Smooth muscle cell (in vitro differentiated cells): ENCODE results near the gene RAB26. TPM values are rescaled to one million over a fixed set of nuclear protein-coding genes. Genes with fewer than 3 reads are reported as not detected.

Experiments
- microRNA counts: library from miRNA; unstranded; fragments of <30 nt; microRNA quantifications from one replicate; lab custom pipeline; 2016
- microRNA-seq: library from miRNA; unstranded; fragments of <30 nt; microRNA quantifications from one replicate; pipeline ENCODE4, GENCODE V29; 2016; ENCODE audit warnings: borderline number of aligned reads
- polyA plus RNA-seq: library from polyadenylated mRNA; unstranded; fragments of >200 nt; fragmentation: Nextera tagmentation; extraction: Ambion mirVana; gene quantifications from 2 replicates; pipeline ENCODE4 v1.2.1, GENCODE V29; 2016
- small RNA-seq: library from RNA; depleted of rRNA; stranded (forward); fragments of <200 nt; gene quantifications from one replicate; pipeline ENCODE3, GENCODE V24; 2014
- total RNA-seq: library from RNA; depleted of rRNA; stranded (reverse); fragments of >200 nt; gene quantifications from 2 replicates; pipeline ENCODE4 v1.2.3, GENCODE V29; 2014

Gene RAB26
- total and polyA plus RNA-seq, 2 experiments from 2014 or later, result 1.3 TPM; not detected in 1

MicroRNAs encoded within 50 kb of the gene (microRNA counts, 767-probe panel; counts per million panel counts)
- microRNA hsa-miR-3180 (lab: Ali Mortazavi, UCI) (183 counts per million), microRNA hsa-miR-4516 (lab: Ali Mortazavi, UCI) (183 counts per million)

Small RNAs within 50 kb of the gene (microRNA-seq; reads per million reads assigned to microRNA genes)
- not detected for gene MIR3180-5
- not detected for gene MIR4516
- gene MIR6511B1, result not detected

Small RNAs within 50 kb of the gene (small RNA-seq; reads per million reads assigned to genes)
- gene MIR3180-5, result 0.11 reads per million
- not detected for gene MIR4516
- not detected for gene RF00019
- not detected for gene SNORD60

Other genes with a start within 250 kb of the RAB26 start
- gene HS3ST6, start 230.2 kb upstream of the RAB26 start, total RNA-seq, result not detected in 2 replicates
- gene HS3ST6, start 230.2 kb upstream of the RAB26 start, polyA plus RNA-seq, result not detected in 2 replicates
- gene MSRB1, start 205.4 kb upstream of the RAB26 start, total RNA-seq, result 9.4 and 9.9 TPM in 2 replicates
- 21.8 TPM in 2 replicates for gene MSRB1, start 205.4 kb upstream of the RAB26 start, polyA plus RNA-seq
- gene RPL3L, start 193.9 kb upstream of the RAB26 start, total RNA-seq, result not detected in 2 replicates
- gene RPL3L, start 193.9 kb upstream of the RAB26 start, polyA plus RNA-seq, result 0.21 TPM in 1 of 2 replicates, not detected in the other
- gene NDUFB10, start 189.1 kb upstream of the RAB26 start, total RNA-seq, result 125 and 176 TPM in 2 replicates
- gene NDUFB10, start 189.1 kb upstream of the RAB26 start, polyA plus RNA-seq, result 278 and 295 TPM in 2 replicates
- gene RPS2, start 183.8 kb upstream of the RAB26 start, total RNA-seq, result 2,263 and 2,576 TPM in 2 replicates
- 2,041 and 2,061 TPM in 2 replicates for gene RPS2, start 183.8 kb upstream of the RAB26 start, polyA plus RNA-seq
- not detected in 2 replicates for gene RNF151, start 181.8 kb upstream of the RAB26 start, total RNA-seq
- not detected in 2 replicates for gene RNF151, start 181.8 kb upstream of the RAB26 start, polyA plus RNA-seq
- 25.8 and 28.5 TPM in 2 replicates for gene TBL3, start 176.6 kb upstream of the RAB26 start, total RNA-seq
- gene TBL3, start 176.6 kb upstream of the RAB26 start, polyA plus RNA-seq, result 62.0 and 81.7 TPM in 2 replicates
- 0.13 TPM in 1 of 2 replicates, not detected in the other for gene NOXO1, start 167.2 kb upstream of the RAB26 start, total RNA-seq
- 0.35 and 1.7 TPM in 2 replicates for gene NOXO1, start 167.2 kb upstream of the RAB26 start, polyA plus RNA-seq
- 12.1 and 15.1 TPM in 2 replicates for gene GFER, start 164.4 kb upstream of the RAB26 start, total RNA-seq
- gene GFER, start 164.4 kb upstream of the RAB26 start, polyA plus RNA-seq, result 33.5 and 41.2 TPM in 2 replicates
- gene SYNGR3, start 158.7 kb upstream of the RAB26 start, total RNA-seq, result 3.0 and 4.4 TPM in 2 replicates
- gene SYNGR3, start 158.7 kb upstream of the RAB26 start, polyA plus RNA-seq, result 8.7 and 16.8 TPM in 2 replicates
- 23.2 and 27.2 TPM in 2 replicates for gene ZNF598, start 138.8 kb upstream of the RAB26 start, total RNA-seq
- 27.9 and 32.7 TPM in 2 replicates for gene ZNF598, start 138.8 kb upstream of the RAB26 start, polyA plus RNA-seq
- 13.1 and 30.9 TPM in 2 replicates for gene NPW, start 128.8 kb upstream of the RAB26 start, total RNA-seq
- gene NPW, start 128.8 kb upstream of the RAB26 start, polyA plus RNA-seq, result 185 and 193 TPM in 2 replicates
- 14.4 and 21.8 TPM in 2 replicates for gene NHERF2, start 121.7 kb upstream of the RAB26 start, total RNA-seq
- 40.2 and 56.8 TPM in 2 replicates for gene NHERF2, start 121.7 kb upstream of the RAB26 start, polyA plus RNA-seq
- 14.6 and 23.8 TPM in 2 replicates for gene NTHL1, start 100.8 kb upstream of the RAB26 start, total RNA-seq
- gene NTHL1, start 100.8 kb upstream of the RAB26 start, polyA plus RNA-seq, result 36.5 and 39.3 TPM in 2 replicates
- 29.7 and 64.5 TPM in 2 replicates for gene TSC2, start 100.6 kb upstream of the RAB26 start, total RNA-seq
- gene TSC2, start 100.6 kb upstream of the RAB26 start, polyA plus RNA-seq, result 74.7 and 110 TPM in 2 replicates
- gene PKD1, start 12.7 kb upstream of the RAB26 start, total RNA-seq, result 68.2 and 70.1 TPM in 2 replicates
- 47.9 and 71.3 TPM in 2 replicates for gene PKD1, start 12.7 kb upstream of the RAB26 start, polyA plus RNA-seq
- 52.6 and 59.9 TPM in 2 replicates for gene TRAF7, start 7.2 kb downstream of the RAB26 start, total RNA-seq
- gene TRAF7, start 7.2 kb downstream of the RAB26 start, polyA plus RNA-seq, result 27.5 and 28.0 TPM in 2 replicates
- 0.45 TPM in 2 replicates for gene CASKIN1, start 48.0 kb downstream of the RAB26 start, total RNA-seq
- 0.09 and 0.77 TPM in 2 replicates for gene CASKIN1, start 48.0 kb downstream of the RAB26 start, polyA plus RNA-seq
- 37.2 and 38.1 TPM in 2 replicates for gene MLST8, start 56.8 kb downstream of the RAB26 start, total RNA-seq
- gene MLST8, start 56.8 kb downstream of the RAB26 start, polyA plus RNA-seq, result 61.8 and 67.0 TPM in 2 replicates
- gene BRICD5, start 62.2 kb downstream of the RAB26 start, total RNA-seq, result 2.0 and 2.4 TPM in 2 replicates
- 4.7 and 14.1 TPM in 2 replicates for gene BRICD5, start 62.2 kb downstream of the RAB26 start, polyA plus RNA-seq
- 17.2 and 21.6 TPM in 2 replicates for gene PGP, start 66.2 kb downstream of the RAB26 start, total RNA-seq
- gene PGP, start 66.2 kb downstream of the RAB26 start, polyA plus RNA-seq, result 30.1 and 32.9 TPM in 2 replicates
- 12.1 and 17.1 TPM in 2 replicates for gene E4F1, start 75.0 kb downstream of the RAB26 start, total RNA-seq
- 22.4 and 25.9 TPM in 2 replicates for gene E4F1, start 75.0 kb downstream of the RAB26 start, polyA plus RNA-seq
- 0.13 TPM in 1 of 2 replicates, not detected in the other for gene DNASE1L2, start 87.8 kb downstream of the RAB26 start, total RNA-seq
- 0.25 and 1.6 TPM in 2 replicates for gene DNASE1L2, start 87.8 kb downstream of the RAB26 start, polyA plus RNA-seq
- 23.6 and 45.7 TPM in 2 replicates for gene ECI1, start 103.0 kb downstream of the RAB26 start, total RNA-seq
- gene ECI1, start 103.0 kb downstream of the RAB26 start, polyA plus RNA-seq, result 86.9 and 89.2 TPM in 2 replicates
- 82.9 and 87.9 TPM in 2 replicates for gene RNPS1, start 119.5 kb downstream of the RAB26 start, total RNA-seq
- 192 and 206 TPM in 2 replicates for gene RNPS1, start 119.5 kb downstream of the RAB26 start, polyA plus RNA-seq
- 0.76 and 2.2 TPM in 2 replicates for gene ABCA3, start 192.1 kb downstream of the RAB26 start, total RNA-seq
- 1.4 and 1.7 TPM in 2 replicates for gene ABCA3, start 192.1 kb downstream of the RAB26 start, polyA plus RNA-seq